ENCODE results near the gene ESPN.
"Not testable (repeated sequence)": the region's sequence is repeated elsewhere in the genome, so short reads cannot be mapped to it uniquely, and the experiment has no call there.

Gene ESPN

GRCh38 chr1:6434186-6434585 is 9.6 kb downstream of the ESPN start:
- no peak for TF ChIP-seq POLR2A (IDR thresholded peaks at IDR 0.05; ENCODE audit: low read depth, low read length)
- FAIRE-seq (no peak), DNase-seq (ENCODE audit: insufficient read length, low spot score) (no peak)

GRCh38 chr1:6435129-6435528 is 10.6 kb downstream of the ESPN start:
- no peak for FAIRE-seq

GRCh38 chr1:6435547-6435946 is 11.0 kb downstream of the ESPN start:
- TF ChIP-seq POLR2A (IDR thresholded peaks at IDR 0.05; ENCODE audit: low read depth, low read length) = no peak
- DNase-seq (ENCODE audit: insufficient read length, low spot score) (no peak), FAIRE-seq (no peak)

More at GRCh38 chr1:6435129-6435528, 10.6 kb downstream of the ESPN start:
- DNase-seq (ENCODE audit: insufficient read length, low spot score) = no peak
- TF ChIP-seq POLR2A (IDR thresholded peaks at IDR 0.05; ENCODE audit: low read depth, low read length) = no peak

GRCh38 chr1:6436277-6436676 is 11.7 kb downstream of the ESPN start:
- FAIRE-seq; DNase-seq (ENCODE audit: insufficient read length, low spot score): not testable (repeated sequence)

- not testable (repeated sequence) for DNase-seq (ENCODE audit: insufficient read length, low spot score); FAIRE-seq
Observed at GRCh38 chr1:6437012-6437700, 12.6 kb downstream of the ESPN start.

- FAIRE-seq (no peak), DNase-seq (ENCODE audit: insufficient read length, low spot score) (peak; percentile 59)
- TF ChIP-seq POLR2A (IDR thresholded peaks at IDR 0.05; ENCODE audit: low read depth, low read length) = no peak
Observed at GRCh38 chr1:6438047-6438525, 13.5 kb downstream of the ESPN start.

- FAIRE-seq = no peak
- TF ChIP-seq POLR2A (IDR thresholded peaks at IDR 0.05; ENCODE audit: low read depth, low read length) = no peak
- DNase-seq (ENCODE audit: insufficient read length, low spot score) = no peak
Observed at GRCh38 chr1:6440198-6441126, 15.9 kb downstream of the ESPN start.

- no peak for DNase-seq (ENCODE audit: insufficient read length, low spot score)
- no peak for FAIRE-seq
- no peak for TF ChIP-seq POLR2A (IDR thresholded peaks at IDR 0.05; ENCODE audit: low read depth, low read length)
Observed at GRCh38 chr1:6441586-6441985, 17.0 kb downstream of the ESPN start.

GRCh38 chr1:6443339-6444115 is 19.0 kb downstream of the ESPN start:
- FAIRE-seq = no peak
- no peak for TF ChIP-seq POLR2A (IDR thresholded peaks at IDR 0.05; ENCODE audit: low read depth, low read length)
- DNase-seq (ENCODE audit: insufficient read length, low spot score) = no peak

- no peak for TF ChIP-seq POLR2A (IDR thresholded peaks at IDR 0.05; ENCODE audit: low read depth, low read length)
- DNase-seq (ENCODE audit: insufficient read length, low spot score) (no peak), FAIRE-seq (no peak)
Observed at GRCh38 chr1:6444377-6444776, 19.8 kb downstream of the ESPN start.

GRCh38 chr1:6445062-6445763 is 20.6 kb downstream of the ESPN start:
- DNase-seq (ENCODE audit: insufficient read length, low spot score) (no peak), FAIRE-seq (no peak)
- TF ChIP-seq POLR2A (IDR thresholded peaks at IDR 0.05; ENCODE audit: low read depth, low read length) = no peak

- not testable (repeated sequence) for FAIRE-seq; DNase-seq (ENCODE audit: insufficient read length, low spot score)
Observed at GRCh38 chr1:6445929-6446328, 21.4 kb downstream of the ESPN start.

GRCh38 chr1:6446665-6447015 is 22.1 kb downstream of the ESPN start:
- no peak for FAIRE-seq
- no peak for DNase-seq (ENCODE audit: insufficient read length, low spot score)
- TF ChIP-seq POLR2A (IDR thresholded peaks at IDR 0.05; ENCODE audit: low read depth, low read length) = no peak

Data from H54 (cell line).